ENCODE results near the gene AGAP1.

Gene AGAP1

GRCh38 chr2:235793163-235793752 is 299.4 kb downstream of the AGAP1 start:
- DNase-seq (ENCODE audit: low read depth in 1 of 2, low spot score in 1 of 2): no peak

- no peak for DNase-seq (ENCODE audit: low read depth in 1 of 2, low spot score in 1 of 2)
Observed at GRCh38 chr2:235799281-235799680, 305.4 kb downstream of the AGAP1 start.

DNA sequence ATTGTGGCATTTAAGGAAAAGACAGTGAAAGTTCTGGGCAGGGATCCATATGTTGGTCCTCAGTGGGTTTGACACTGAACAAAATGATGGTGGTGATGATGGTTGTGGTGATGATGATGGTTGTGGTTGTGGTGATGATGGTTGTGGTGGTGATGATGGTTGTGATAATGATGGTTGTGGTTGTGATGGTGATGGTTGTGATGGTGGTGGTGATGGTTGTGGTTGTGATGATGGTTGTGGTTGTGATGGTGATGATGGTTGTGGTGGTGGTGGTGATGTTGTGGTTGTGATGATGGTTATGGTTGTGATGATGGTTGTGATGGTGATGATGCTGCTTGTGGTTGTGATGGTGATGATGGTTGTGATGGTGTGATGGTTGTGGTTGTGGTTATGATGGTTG is 308.7 kb downstream of the AGAP1 start:
- DNase-seq (ENCODE audit: low read depth in 1 of 2, low spot score in 1 of 2): no peak

GRCh38 chr2:235803028-235803427 is 309.2 kb downstream of the AGAP1 start:
- no peak for DNase-seq (ENCODE audit: low read depth in 1 of 2, low spot score in 1 of 2)

DNA sequence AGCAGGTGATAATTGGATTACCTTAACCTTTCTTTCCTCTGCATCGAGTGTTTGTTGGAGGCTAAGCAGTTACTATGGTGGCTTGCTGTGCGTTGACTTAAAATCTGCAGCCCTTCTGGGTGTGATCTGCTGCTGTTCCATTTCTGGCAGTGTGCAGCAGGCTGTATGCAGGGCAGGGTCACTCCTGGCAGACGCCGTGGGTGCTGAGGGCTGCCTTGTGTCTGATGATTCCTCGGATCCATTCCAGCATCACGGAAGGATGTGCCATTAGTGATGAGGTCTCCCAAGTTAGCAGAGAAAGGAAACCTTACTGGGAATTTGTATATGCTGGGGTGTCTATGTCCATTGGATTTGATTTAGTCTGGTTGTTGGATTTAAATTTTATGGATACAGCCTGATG is 310.8 kb downstream of the AGAP1 start:
- no peak for DNase-seq (ENCODE audit: low read depth in 1 of 2, low spot score in 1 of 2)

DNA sequence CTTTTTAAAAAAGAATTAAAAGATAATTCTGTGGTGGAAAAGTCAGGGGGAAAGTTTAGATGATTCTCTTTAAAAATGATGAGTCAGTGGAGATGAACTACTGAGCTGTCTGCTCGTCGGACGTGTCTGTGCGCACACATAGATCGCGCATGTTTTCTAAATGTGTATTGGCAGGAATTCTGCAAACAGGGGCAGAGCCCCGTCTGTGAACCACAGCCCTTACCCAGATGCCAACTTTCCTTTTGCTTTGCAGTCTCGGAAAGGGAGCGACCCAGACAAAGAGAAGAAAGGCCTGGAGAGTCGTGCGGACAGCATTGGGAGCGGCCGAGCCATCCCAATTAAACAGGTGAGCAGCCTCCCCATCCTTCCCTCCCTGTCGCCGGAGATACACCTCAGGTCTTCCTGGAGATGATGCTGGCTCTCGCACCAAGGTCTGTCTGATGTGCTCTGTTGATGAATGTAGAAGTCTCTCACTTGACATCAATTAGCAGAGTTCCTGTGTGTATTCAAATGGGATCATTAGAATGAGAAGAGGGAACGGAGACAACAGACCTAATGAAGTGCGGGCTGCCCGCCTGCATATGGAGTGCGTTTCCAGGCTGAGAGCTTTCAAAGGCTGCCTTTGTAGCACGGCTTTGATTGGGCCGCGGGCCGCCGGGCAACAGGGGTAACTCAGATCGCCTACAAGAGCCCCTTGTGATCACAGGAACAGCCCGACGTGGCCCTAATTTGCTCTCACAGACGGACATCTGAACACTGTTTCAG is 313.3 kb downstream of the AGAP1 start:
- DNase-seq (ENCODE audit: low read depth in 1 of 2, low spot score in 1 of 2): no peak

DNA sequence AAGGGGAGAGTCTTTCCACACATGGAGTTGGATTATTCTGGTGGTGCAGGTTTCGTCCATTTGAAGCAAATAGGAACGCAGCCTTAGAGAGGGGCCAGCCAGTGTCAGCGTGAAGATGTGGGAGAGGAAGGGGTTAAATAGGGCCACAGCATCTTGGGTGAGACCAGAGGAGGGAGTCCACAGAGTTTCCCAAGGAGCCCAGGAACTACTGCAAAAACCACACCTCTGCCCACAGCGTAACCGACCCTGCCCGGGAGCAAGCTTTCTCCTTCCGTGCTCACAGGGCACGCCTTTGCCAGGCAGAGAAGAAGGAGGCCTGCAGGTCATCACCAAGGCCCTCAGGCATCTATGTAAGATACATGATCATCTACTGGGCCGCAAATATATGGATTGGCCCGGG is 314.5 kb downstream of the AGAP1 start:
- no peak for DNase-seq (ENCODE audit: low read depth in 1 of 2, low spot score in 1 of 2)

DNA sequence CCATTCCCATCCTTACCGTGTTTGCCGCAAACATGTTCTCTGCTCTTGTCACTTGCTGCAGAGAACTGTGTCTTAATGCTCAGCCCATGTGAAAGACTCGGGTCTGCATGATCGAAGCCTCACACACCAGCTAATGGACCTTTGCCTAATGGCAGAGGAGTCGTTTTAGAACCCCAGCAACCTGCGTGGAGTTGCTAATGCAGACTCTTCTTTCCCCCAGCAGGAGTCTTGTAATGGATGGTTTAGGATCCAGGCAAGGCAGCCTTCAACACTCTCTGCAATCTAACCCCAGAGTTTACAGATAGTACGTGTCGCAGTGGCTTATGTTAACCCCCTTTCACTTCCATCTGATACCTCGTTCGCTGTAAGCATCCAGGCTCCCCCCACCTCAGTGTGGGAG is 316.4 kb downstream of the AGAP1 start:
- no peak for DNase-seq (ENCODE audit: low read depth in 1 of 2, low spot score in 1 of 2)

GRCh38 chr2:235810846-235811245 is 317.0 kb downstream of the AGAP1 start:
- DNase-seq (ENCODE audit: low read depth in 1 of 2, low spot score in 1 of 2): no peak

- no peak for DNase-seq (ENCODE audit: low read depth in 1 of 2, low spot score in 1 of 2)
Observed at GRCh38 chr2:235811446-235812184, 317.8 kb downstream of the AGAP1 start.

DNA sequence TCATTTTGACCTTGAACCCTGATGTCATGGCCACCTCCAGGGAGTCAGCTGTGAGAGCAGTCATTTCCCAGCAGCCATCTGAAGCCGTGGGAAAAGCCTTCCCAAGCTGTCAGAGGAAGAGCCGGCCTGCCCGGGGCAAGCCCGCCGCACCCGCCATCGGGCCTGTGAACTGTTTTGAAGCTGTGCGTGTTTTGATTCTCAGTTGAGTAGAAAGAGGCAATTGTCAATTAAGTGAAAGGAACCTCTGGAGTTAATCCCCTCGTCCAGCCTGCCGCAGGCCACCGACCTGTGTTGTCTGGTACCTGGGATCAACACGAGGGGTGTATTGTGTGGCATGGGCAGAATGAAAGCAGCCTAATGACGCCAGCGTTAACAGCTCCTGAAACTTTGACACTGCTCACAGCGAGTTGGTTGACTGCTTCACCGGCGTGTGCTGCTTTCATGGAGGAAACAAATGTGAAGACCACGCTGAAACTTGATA is 318.4 kb downstream of the AGAP1 start:
- DNase-seq (ENCODE audit: low read depth in 1 of 2, low spot score in 1 of 2): no peak

DNA sequence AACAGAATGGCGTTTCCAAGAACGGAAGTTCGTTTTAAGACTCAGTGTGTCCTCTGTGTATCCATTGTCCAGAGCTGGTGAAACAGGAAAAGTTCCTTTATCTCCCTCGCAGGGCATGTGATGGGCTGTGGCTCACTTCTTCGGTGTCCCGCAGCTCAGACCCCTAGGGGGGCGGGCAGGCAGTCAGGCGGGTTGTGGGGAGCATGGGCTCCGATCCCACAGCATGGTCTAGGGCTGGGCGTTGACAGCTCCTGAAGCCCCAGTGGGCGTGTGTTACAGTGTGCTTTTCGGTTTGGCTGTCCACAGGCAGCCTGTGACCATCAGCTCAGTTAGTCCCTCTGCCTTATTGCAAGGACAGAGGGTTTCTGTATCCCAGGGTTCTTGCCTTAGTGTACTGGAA is 319.6 kb downstream of the AGAP1 start:
- no peak for DNase-seq (ENCODE audit: low read depth in 1 of 2, low spot score in 1 of 2)

GRCh38 chr2:235820571-235820970 is 326.7 kb downstream of the AGAP1 start:
- no peak for DNase-seq (ENCODE audit: low read depth in 1 of 2, low spot score in 1 of 2)

GRCh38 chr2:235824331-235824730 is 330.5 kb downstream of the AGAP1 start:
- no peak for DNase-seq (ENCODE audit: low read depth in 1 of 2, low spot score in 1 of 2)

DNA sequence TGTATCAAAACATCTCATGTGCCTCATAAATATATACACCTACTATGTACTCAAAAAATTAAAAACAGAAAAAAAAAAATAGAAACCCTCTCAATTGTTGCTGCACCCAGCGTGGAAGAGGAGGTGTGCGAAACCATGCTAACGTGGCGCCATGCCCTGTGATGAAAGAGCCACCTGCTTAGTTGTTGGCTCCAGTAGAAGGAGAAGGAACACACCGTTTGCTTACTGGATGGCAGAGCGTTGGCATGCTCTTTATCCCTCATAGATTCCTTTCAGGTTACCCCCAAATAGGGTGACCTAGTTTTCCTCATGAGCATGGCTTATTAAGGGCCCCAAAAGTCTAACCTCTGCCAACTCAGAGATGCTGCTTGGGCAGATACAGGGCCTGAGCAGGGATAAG is 332.1 kb downstream of the AGAP1 start:
- no peak for DNase-seq (ENCODE audit: low read depth in 1 of 2, low spot score in 1 of 2)

DNA sequence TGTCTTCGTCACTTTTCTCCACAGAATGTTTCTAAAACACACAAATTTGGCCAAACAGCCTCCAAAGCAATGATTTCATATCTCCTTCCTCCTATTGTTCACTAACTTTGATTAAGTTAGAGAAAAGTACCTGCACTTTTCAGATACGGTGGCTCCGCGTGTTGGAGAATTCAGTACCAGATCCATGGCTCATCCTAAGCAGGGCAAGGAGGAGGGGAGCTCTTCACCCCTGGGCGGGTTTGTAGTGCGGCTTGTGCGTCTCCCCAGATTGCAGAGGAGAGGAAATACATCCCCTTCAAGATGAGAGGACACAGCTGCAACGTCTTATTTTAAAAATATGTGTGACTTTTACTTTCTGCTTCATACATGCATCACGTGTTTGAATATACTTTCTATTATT is 333.0 kb downstream of the AGAP1 start:
- DNase-seq (ENCODE audit: low read depth in 1 of 2, low spot score in 1 of 2): no peak

GRCh38 chr2:235827585-235827992 is 333.7 kb downstream of the AGAP1 start:
- no peak for DNase-seq (ENCODE audit: low read depth in 1 of 2, low spot score in 1 of 2)

DNA sequence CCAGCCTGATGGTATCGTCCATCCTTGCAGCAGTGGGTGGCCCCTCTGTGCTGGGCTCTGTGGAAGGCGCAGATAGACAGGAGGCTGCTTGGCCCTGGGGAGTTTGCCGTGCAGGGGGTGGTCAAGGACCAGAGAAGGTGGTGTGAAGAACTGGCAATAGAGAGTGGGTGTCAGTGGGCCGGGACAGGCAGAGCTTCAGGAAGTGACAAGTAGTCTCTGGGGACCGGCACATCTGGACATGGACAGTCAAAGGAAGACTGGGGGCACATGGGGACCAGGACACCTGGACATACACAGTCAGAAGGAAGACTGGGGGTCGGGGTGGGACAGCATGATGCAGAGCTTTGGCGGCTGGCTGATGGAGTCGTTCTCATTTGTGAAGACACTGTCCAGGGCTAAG is 335.9 kb downstream of the AGAP1 start:
- no peak for DNase-seq (ENCODE audit: low read depth in 1 of 2, low spot score in 1 of 2)

- no peak for DNase-seq (ENCODE audit: low read depth in 1 of 2, low spot score in 1 of 2)
Observed at GRCh38 chr2:235831755-235832154, 337.9 kb downstream of the AGAP1 start.

GRCh38 chr2:235832941-235833340 is 339.1 kb downstream of the AGAP1 start:
- DNase-seq (ENCODE audit: low read depth in 1 of 2, low spot score in 1 of 2): no peak

GRCh38 chr2:235833971-235834620 is 340.3 kb downstream of the AGAP1 start:
- no peak for DNase-seq (ENCODE audit: low read depth in 1 of 2, low spot score in 1 of 2)

- DNase-seq (ENCODE audit: low read depth in 1 of 2, low spot score in 1 of 2): no peak
Observed at GRCh38 chr2:235834781-235835180, 340.9 kb downstream of the AGAP1 start.
